Stimulated activated naive B cell treated with anti-CD40 and anti-IgM and Interleukin-4, amounts not matched to agents 10 μg/mL and 1 μg/mL and 100 μg/mL, for 72 hours (primary cell): ENCODE measurements around the gene GPR141.

ENCODE experiments used
- ATAC-seq, 2 donors: fragments of 150-1000 bp; cut with Tn5 transposase; replicated peaks; 2 replicates each; pipeline ENCODE4 v1.10.0; 2021; ENCODE audit warnings: moderate library complexity in 1 of 2
- DNase-seq: peaks from one replicate; pipeline ENCODE4 v3.0.0; 2021
- H3K27ac Mint-ChIP-seq: one replicate; pipeline ENCODE4 v1.8.0; 2022; ENCODE audit warnings: mild to moderate bottlenecking, mixed read lengths
- H3K27me3 Mint-ChIP-seq, 2 donors: one replicate each; pipeline ENCODE4 v1.8.0; 2022; ENCODE audit warnings: mixed read lengths in 2 of 2
- H3K36me3 Mint-ChIP-seq, 2 donors: one replicate each; pipeline ENCODE4 v1.8.0; 2022; ENCODE audit warnings: mixed read lengths in 2 of 2, mild to moderate bottlenecking in 1 of 2
- H3K4me1 Mint-ChIP-seq, 2 donors: one replicate each; pipeline ENCODE4 v1.8.0; 2022; ENCODE audit warnings: mixed read lengths in 2 of 2, mild to moderate bottlenecking in 1 of 2
- H3K4me3 Mint-ChIP-seq, 2 donors: one replicate each; pipeline ENCODE4 v1.8.0; 2022; ENCODE audit warnings: mild to moderate bottlenecking in 2 of 2, mixed read lengths in 2 of 2, moderate library complexity in 1 of 2
- H3K9me3 Mint-ChIP-seq, 2 donors: one replicate each; pipeline ENCODE4 v1.8.0; 2022; ENCODE audit warnings: mixed read lengths in 2 of 2, mild to moderate bottlenecking in 1 of 2

Gene GPR141

DNA sequence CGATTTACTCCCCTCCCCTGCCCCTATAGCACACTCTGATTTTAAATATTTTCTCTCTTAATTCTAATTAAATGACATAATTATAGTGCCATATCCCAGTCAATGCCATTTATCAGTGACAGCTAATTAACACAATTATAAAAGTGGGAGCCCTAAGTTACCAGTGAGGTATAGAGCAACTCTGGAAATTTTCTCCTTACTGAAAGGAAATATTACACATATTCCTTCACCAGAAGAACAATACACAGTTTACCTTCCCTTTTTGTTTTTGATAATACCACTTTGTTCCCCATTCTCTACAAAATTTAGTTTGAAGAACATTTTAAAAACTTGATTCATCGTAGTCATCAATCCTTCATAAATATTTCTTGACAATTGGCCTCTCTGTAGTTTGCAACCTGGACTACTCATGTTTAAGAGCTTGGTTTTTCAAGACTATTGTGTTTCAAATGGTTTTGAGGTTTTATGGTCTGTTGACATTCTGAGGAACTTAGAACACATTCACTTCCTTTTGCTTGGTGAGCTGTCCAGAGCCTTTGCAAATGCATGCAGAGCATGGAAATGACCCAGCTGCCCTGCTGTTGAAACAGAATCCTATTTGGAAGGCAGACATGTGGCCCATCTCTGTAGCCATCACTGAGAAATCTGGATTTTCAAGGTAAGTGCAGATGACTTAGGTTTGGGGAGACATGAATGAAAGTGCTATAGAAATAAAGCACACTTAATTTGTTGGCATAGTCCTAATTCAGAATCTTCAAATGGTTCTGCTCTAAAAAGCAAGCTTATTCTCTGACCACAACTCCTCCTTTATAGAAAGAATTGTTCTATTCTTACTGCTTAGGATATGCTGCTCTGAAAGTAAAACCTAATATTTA lies at the start of gene GPR141:
TSS of gene GPR141 (plus strand) at position 521 of the 875 bp plus-strand sequence. CDS start 56,628 bp downstream, outside the sequence.
- Mint-ChIP-seq H3K4me1 (peaks cover 15 to 31% of the 10 kb centered on the region in 2 donors), H3K36me3 (no peaks in the 10 kb centered on the region), H3K27me3 (peaks cover 39 to 69% of the 10 kb centered on the region in 2 donors), H3K4me3 (peak within 1 kb of the TSS in 1 of 2 donors; percentile 52), H3K9me3 (no peaks in the 10 kb centered on the region), H3K27ac (no peak within 1 kb of the TSS)
- ATAC-seq (peak; percentile 99 to 100), DNase-seq (peak; percentile 26)

DNA sequence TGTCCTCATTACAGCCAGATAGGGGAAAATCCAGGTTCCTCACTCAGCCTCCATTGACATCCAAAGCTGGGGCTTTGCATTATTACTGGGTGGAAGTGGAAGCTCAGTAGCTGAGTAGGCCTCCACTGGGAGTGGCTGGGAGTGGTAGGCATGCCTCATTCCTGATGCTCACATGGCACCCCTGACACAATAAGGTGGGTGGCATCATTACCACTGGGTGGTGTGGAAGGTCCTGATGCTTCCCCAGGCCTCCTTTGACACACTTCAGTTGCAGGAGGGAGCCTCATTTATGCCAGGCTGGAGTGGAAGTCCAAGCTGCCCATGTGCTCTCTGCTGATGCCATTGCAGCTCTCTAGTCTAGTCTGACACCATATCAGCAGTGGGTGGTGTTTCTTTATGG lies 48.2 kb upstream of the GPR141 start:
- DNase-seq: no peak

GRCh38 chr7:37642028-37642540 lies 41.5 kb upstream of the GPR141 start:
- DNase-seq (no peak), ATAC-seq (no peak)
- no peak overlapping the region for H3K27ac Mint-ChIP-seq
- no peak overlapping the region for H3K4me3 Mint-ChIP-seq
- peaks cover 4 to 10% of the 10 kb centered on the region in 2 donors for H3K36me3 Mint-ChIP-seq
- H3K4me1 Mint-ChIP-seq: peaks cover 0 to 10% of the 10 kb centered on the region in 2 donors
- peaks cover 12% of the 10 kb centered on the region in 2 donors for H3K9me3 Mint-ChIP-seq
- peaks cover 38 to 49% of the 10 kb centered on the region in 2 donors for H3K27me3 Mint-ChIP-seq

More for the DNA sequence above, 48.2 kb upstream of the GPR141 start:
- Mint-ChIP-seq H3K27ac (no peak overlapping the region), H3K36me3 (peaks cover 8 to 21% of the 10 kb centered on the region in 2 donors), H3K4me3 (no peak overlapping the region), H3K27me3 (peaks cover 40 to 47% of the 10 kb centered on the region in 2 donors), H3K4me1 (no peaks in the 10 kb centered on the region), H3K9me3 (peaks cover 20 to 24% of the 10 kb centered on the region in 2 donors)
- no peak for ATAC-seq

- H3K4me3 Mint-ChIP-seq: no peak overlapping the region
- ATAC-seq (no peak), DNase-seq (no peak)
- peaks cover 27 to 36% of the 10 kb centered on the region in 2 donors for H3K27me3 Mint-ChIP-seq
- H3K36me3 Mint-ChIP-seq: peaks cover 0 to under 1% of the 10 kb centered on the region in 2 donors
- H3K27ac Mint-ChIP-seq: no peak overlapping the region
- peaks cover 0 to 3% of the 10 kb centered on the region in 2 donors for H3K9me3 Mint-ChIP-seq
- peaks cover 0 to 10% of the 10 kb centered on the region in 2 donors for H3K4me1 Mint-ChIP-seq
These were observed 39.7 kb upstream of the GPR141 start for GRCh38 chr7:37643876-37644275.

- Mint-ChIP-seq H3K4me3 (peak overlapping the region in 1 of 2 donors; percentile 33), H3K4me1 (peaks cover 0 to 10% of the 10 kb centered on the region in 2 donors), H3K9me3 (peaks cover 0 to 3% of the 10 kb centered on the region in 2 donors), H3K27me3 (peaks cover 19 to 33% of the 10 kb centered on the region in 2 donors), H3K27ac (no peak overlapping the region), H3K36me3 (no peaks in the 10 kb centered on the region)
- ATAC-seq: no peak
- DNase-seq: no peak
These were observed 38.1 kb upstream of the GPR141 start for GRCh38 chr7:37645282-37646050.

- H3K4me3 Mint-ChIP-seq: no peak overlapping the region
- DNase-seq: no peak
- peak; percentile 78 to 80 for ATAC-seq
These were observed 26.5 kb upstream of the GPR141 start for GRCh38 chr7:37656913-37657530.

DNA sequence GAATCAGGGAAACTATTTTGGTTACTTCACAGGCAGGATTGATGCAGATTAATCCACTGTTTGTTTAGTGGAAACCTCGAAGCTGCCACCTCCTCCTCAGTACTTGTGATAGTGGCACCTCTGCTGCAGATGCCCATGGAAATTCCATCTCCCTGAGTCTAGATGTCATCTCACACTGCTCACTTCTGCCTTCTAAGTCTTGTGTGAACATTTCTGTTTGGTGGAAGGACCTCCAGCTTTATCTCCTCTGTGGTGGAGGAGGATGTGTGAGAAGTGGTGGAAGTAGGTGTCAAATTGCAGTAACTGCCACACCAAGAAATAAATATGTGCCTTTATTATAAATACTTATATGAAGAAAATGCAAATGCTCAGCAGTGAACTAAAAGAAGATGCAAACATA lies 25.8 kb upstream of the GPR141 start:
- no peak for ATAC-seq
- H3K36me3 Mint-ChIP-seq: no peaks in the 10 kb centered on the region
- H3K27ac Mint-ChIP-seq: no peak overlapping the region
- no peaks in the 10 kb centered on the region for H3K9me3 Mint-ChIP-seq
- H3K4me3 Mint-ChIP-seq: no peak overlapping the region
- H3K4me1 Mint-ChIP-seq: peaks cover 11% of the 10 kb centered on the region in 2 donors
- DNase-seq: no peak
- peaks cover 38 to 49% of the 10 kb centered on the region in 2 donors for H3K27me3 Mint-ChIP-seq

More at GRCh38 chr7:37656913-37657530, 26.5 kb upstream of the GPR141 start:
- Mint-ChIP-seq H3K4me1 (peaks cover 11% of the 10 kb centered on the region in 2 donors), H3K36me3 (no peaks in the 10 kb centered on the region), H3K27ac (no peak overlapping the region), H3K9me3 (peaks cover 0 to 2% of the 10 kb centered on the region in 2 donors), H3K27me3 (peaks cover 34 to 44% of the 10 kb centered on the region in 2 donors)

DNA sequence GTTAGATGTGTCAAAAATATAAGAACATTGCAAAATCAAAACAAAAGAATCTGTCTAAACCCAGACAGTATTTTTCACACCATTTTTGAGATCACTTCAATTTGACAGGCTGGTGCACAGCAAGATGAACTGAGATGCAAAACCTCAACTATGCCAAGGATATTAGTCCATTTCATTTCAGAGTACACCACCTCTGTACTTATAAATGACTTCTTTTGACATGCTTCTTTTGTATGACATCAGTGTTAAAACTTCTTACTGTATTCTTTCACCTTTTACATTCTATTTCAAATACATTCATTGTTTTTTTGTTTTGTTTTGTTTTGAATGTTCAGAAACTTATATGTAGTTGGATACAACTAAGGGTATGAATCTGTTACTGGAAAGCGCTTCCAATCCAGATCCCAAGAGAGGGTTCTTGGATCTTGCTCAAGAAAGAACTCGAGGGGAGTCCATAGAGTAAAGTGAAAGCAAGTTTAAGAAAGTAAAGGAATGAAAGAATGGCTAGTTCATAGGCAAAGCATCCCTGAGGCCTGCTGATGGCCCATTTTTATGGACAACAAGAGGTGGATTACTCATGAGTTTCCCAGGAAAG lies 23.5 kb upstream of the GPR141 start:
- no peak overlapping the region for H3K4me3 Mint-ChIP-seq
- DNase-seq (no peak), ATAC-seq (no peak)
- peaks cover 53 to 63% of the 10 kb centered on the region in 2 donors for H3K27me3 Mint-ChIP-seq
- H3K27ac Mint-ChIP-seq: no peak overlapping the region
- H3K36me3 Mint-ChIP-seq: no peaks in the 10 kb centered on the region
- H3K4me1 Mint-ChIP-seq: peaks cover 15 to 16% of the 10 kb centered on the region in 2 donors
- H3K9me3 Mint-ChIP-seq: no peaks in the 10 kb centered on the region

DNA sequence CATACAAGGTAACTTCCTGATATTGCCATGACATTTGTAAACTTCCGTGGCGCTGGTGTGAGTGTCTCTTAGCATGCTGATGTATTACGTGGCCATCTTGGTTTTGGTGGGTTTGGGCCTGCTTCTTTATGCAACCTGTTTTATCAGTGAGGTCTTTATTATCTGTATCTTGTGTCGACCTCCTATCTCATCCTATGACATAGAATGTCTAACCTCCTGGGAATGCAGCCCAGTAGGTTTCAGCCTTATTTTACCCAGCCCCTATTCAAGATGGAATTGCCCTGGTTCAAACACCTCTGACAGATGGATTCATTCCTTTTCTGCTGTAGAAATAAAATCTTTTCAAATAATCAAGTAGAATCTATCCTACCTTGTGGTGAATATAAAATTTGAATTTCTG lies 23.0 kb upstream of the GPR141 start:
- H3K27ac Mint-ChIP-seq: no peak overlapping the region
- no peak overlapping the region for H3K4me3 Mint-ChIP-seq
- DNase-seq (no peak), ATAC-seq (no peak)
- no peaks in the 10 kb centered on the region for H3K9me3 Mint-ChIP-seq
- H3K36me3 Mint-ChIP-seq: no peaks in the 10 kb centered on the region
- peaks cover 54 to 63% of the 10 kb centered on the region in 2 donors for H3K27me3 Mint-ChIP-seq
- peaks cover 15 to 16% of the 10 kb centered on the region in 2 donors for H3K4me1 Mint-ChIP-seq

- ATAC-seq (peak in 1 of 2 donors; percentile 18), DNase-seq (no peak)
- H3K4me3 Mint-ChIP-seq: no peak overlapping the region
- H3K9me3 Mint-ChIP-seq: no peaks in the 10 kb centered on the region
- H3K36me3 Mint-ChIP-seq: no peaks in the 10 kb centered on the region
- H3K27ac Mint-ChIP-seq: no peak overlapping the region
- peaks cover 4 to 6% of the 10 kb centered on the region in 2 donors for H3K4me1 Mint-ChIP-seq
- peaks cover 48 to 73% of the 10 kb centered on the region in 2 donors for H3K27me3 Mint-ChIP-seq
These were observed 19.9 kb upstream of the GPR141 start for GRCh38 chr7:37663693-37664092.

DNA sequence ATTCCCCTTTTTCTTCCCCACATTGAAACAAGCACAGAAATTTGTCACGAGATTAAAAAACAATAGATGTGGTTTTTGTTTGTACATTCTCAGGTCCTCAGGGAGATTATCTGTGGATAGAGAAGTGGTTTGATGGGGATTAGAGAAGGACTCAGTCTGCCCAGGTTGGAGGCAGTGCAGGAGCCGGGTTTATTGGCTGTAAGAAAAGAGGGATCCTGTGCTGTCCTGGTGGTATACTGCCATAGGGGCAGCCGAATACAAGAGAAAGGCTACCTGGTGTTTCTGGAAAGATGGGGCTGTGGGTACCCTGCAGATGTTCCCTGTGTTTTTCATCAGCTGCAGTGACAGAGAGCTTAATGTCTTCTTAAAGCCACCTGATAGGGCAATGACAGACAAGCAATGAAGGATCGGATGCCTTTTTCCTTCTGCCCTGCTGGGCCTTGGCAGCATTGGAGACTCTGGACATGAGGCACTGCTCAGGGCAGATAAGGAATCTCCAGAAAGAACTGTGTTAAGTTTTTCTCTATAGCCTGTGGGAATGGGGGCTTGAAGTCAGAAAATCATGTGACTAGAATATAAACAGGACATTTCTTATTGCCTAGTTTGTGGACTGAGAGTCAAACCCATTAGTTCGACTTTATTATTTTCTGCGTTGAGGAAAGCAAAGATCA lies 18.1 kb upstream of the GPR141 start:
- no peak overlapping the region for H3K4me3 Mint-ChIP-seq
- no peak for DNase-seq
- H3K36me3 Mint-ChIP-seq: no peaks in the 10 kb centered on the region
- ATAC-seq: no peak
- no peaks in the 10 kb centered on the region for H3K9me3 Mint-ChIP-seq
- peaks cover 4 to 6% of the 10 kb centered on the region in 2 donors for H3K4me1 Mint-ChIP-seq
- H3K27ac Mint-ChIP-seq: peak overlapping the region; percentile 32
- H3K27me3 Mint-ChIP-seq: peaks cover 47 to 85% of the 10 kb centered on the region in 2 donors

- H3K9me3 Mint-ChIP-seq: no peaks in the 10 kb centered on the region
- no peak overlapping the region for H3K27ac Mint-ChIP-seq
- peaks cover 49 to 91% of the 10 kb centered on the region in 2 donors for H3K27me3 Mint-ChIP-seq
- H3K36me3 Mint-ChIP-seq: no peaks in the 10 kb centered on the region
- ATAC-seq (no peak), DNase-seq (no peak)
- H3K4me1 Mint-ChIP-seq: peaks cover 4 to 6% of the 10 kb centered on the region in 2 donors
- no peak overlapping the region for H3K4me3 Mint-ChIP-seq
These were observed 17.4 kb upstream of the GPR141 start for GRCh38 chr7:37666026-37666799.
